Breast epithelium (tissue), 3 donors: Measurements from ENCODE around the gene SLAMF1.

Source experiments
- POLR2A ChIP-seq: fragments of 450-650 bp; IDR thresholded peaks from one replicate; pipeline ENCODE4 v1.6.1; 2016; ENCODE audit warnings: antibody characterized with exemption, mild to moderate bottlenecking, moderate library complexity
- POLR2AphosphoS5 ChIP-seq, 3 donors: sonication (generic); formaldehyde crosslinking; IDR thresholded peaks; one replicate each; pipeline ENCODE4 v1.6.1; 2017; ENCODE audit warnings: antibody characterized with exemption in 3 of 3
- TF ChIP-seq, protein P1 (sequence below), 3 donors: fragments of 450-650 bp; IDR thresholded peaks; one replicate each; pipeline ENCODE4 v1.5.1; 2016 to 2017; ENCODE audit warnings: antibody characterized with exemption in 3 of 3, mild to moderate bottlenecking in 3 of 3, moderate library complexity in 3 of 3

DNA sequence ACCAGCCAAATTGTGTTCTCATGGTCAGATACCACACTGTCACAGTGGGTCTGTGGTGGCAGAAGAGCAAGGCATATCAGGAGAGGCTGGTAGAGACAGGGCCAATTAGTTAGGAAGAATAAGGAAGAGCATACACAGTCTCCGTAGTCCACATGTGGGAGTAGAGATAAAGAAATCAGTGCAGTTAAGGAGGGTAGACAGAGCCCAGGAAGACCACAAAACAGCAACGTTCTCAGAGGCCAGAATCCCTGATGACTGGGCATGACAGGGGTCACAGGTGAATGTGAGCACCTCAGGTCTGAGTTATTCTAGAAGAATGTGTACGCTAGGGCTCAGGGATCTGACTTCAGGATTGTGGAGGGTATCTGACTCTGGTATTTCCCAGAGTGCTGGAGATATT lies 33.0 kb upstream of the SLAMF1 start:
- TF ChIP-seq, protein P1, sequence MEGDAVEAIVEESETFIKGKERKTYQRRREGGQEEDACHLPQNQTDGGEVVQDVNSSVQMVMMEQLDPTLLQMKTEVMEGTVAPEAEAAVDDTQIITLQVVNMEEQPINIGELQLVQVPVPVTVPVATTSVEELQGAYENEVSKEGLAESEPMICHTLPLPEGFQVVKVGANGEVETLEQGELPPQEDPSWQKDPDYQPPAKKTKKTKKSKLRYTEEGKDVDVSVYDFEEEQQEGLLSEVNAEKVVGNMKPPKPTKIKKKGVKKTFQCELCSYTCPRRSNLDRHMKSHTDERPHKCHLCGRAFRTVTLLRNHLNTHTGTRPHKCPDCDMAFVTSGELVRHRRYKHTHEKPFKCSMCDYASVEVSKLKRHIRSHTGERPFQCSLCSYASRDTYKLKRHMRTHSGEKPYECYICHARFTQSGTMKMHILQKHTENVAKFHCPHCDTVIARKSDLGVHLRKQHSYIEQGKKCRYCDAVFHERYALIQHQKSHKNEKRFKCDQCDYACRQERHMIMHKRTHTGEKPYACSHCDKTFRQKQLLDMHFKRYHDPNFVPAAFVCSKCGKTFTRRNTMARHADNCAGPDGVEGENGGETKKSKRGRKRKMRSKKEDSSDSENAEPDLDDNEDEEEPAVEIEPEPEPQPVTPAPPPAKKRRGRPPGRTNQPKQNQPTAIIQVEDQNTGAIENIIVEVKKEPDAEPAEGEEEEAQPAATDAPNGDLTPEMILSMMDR (IDR thresholded peaks at IDR 0.05): no peak
- no peak for TF ChIP-seq POLR2AphosphoS5 (IDR thresholded peaks at IDR 0.05)
- no peak for TF ChIP-seq POLR2A
